HepG2 (cell line): ENCODE results near the gene MYO1G. TPM values are rescaled to one million over a fixed set of nuclear protein-coding genes. Genes with fewer than 3 reads are reported as not detected.

Experiments
- AHR ChIP-seq: IDR thresholded peaks from 2 replicates; pipeline ENCODE4 v1.6.1; 2018; ENCODE audit warnings: missing genetic modification reagents, missing compliant biosample characterization
- BCLAF1 ChIP-seq: fragments of 450-650 bp; IDR thresholded peaks from 2 replicates; pipeline ENCODE4 v1.6.1; 2017; ENCODE audit warnings: mild to moderate bottlenecking
- CTCF ChIP-seq: sonication (generic); formaldehyde crosslinking; IDR thresholded peaks from 2 replicates; pipeline ENCODE4 v1.5.0; 2020; ENCODE audit warnings: mild to moderate bottlenecking, missing genetic modification reagents, moderate library complexity
- E2F5 ChIP-seq: sonication (generic); formaldehyde crosslinking; conservative IDR thresholded peaks from 2 replicates; pipeline ENCODE4 v1.4.0; 2020; ENCODE audit warnings: missing genetic modification reagents
- GFI1 ChIP-seq: sonication (generic); formaldehyde crosslinking; IDR thresholded peaks from 2 replicates; pipeline ENCODE4 v1.5.0; 2020; ENCODE audit warnings: missing genetic modification reagents, mild to moderate bottlenecking, borderline replicate concordance
- HOMEZ ChIP-seq: IDR thresholded peaks from 2 replicates; pipeline ENCODE4 v1.6.1; 2016; ENCODE audit warnings: low read depth
- JUND ChIP-seq: sonication (generic); formaldehyde crosslinking; IDR thresholded peaks from 2 replicates; pipeline ENCODE4 v1.8.0; 2022; ENCODE audit warnings: mild to moderate bottlenecking, missing genetic modification reagents
- RBM22 ChIP-seq: fragments of 200-400 bp; formaldehyde crosslinking; optimal IDR thresholded peaks from 2 replicates; pipeline ENCODE3; 2017; ENCODE audit warnings: mild to moderate bottlenecking, low read length, moderate library complexity
- SAP130 ChIP-seq: IDR thresholded peaks from 2 replicates; pipeline ENCODE4 v1.6.1; 2016; ENCODE audit warnings: low read depth
- ZFP62 ChIP-seq: sonication (generic); formaldehyde crosslinking; IDR thresholded peaks from 2 replicates; pipeline ENCODE4 v1.4.0; 2020; ENCODE audit warnings: missing genetic modification reagents
- ZFY ChIP-seq: sonication (generic); formaldehyde crosslinking; IDR thresholded peaks from 2 replicates; pipeline ENCODE4 v1.4.0; 2020; ENCODE audit warnings: missing genetic modification reagents
- ZNF275 ChIP-seq: sonication (generic); formaldehyde crosslinking; IDR thresholded peaks from 2 replicates; pipeline ENCODE4 v1.8.0; 2022; ENCODE audit warnings: missing genetic modification reagents, mild to moderate bottlenecking, inconsistent platforms, borderline replicate concordance
- ZNF337 ChIP-seq: sonication (generic); formaldehyde crosslinking; IDR thresholded peaks from 2 replicates; pipeline ENCODE4 v1.5.1; 2020; ENCODE audit warnings: missing genetic modification reagents, low read depth, mild to moderate bottlenecking, borderline replicate concordance
- ZNF512 ChIP-seq: sonication (generic); formaldehyde crosslinking; IDR thresholded peaks from 2 replicates; pipeline ENCODE4 v1.4.0; 2020; ENCODE audit warnings: mild to moderate bottlenecking, missing genetic modification reagents
- ZNF737 ChIP-seq: sonication (generic); formaldehyde crosslinking; IDR thresholded peaks from 2 replicates; pipeline ENCODE4 v1.5.0; 2020; ENCODE audit warnings: missing genetic modification reagents, mild to moderate bottlenecking, borderline replicate concordance
- ZNF768 ChIP-seq: sonication (generic); formaldehyde crosslinking; IDR thresholded peaks from 2 replicates; pipeline ENCODE4 v1.4.0; 2020; ENCODE audit warnings: missing genetic modification reagents
- ZNF879 ChIP-seq: sonication (generic); formaldehyde crosslinking; IDR thresholded peaks from 2 replicates; pipeline ENCODE4 v1.8.1; 2023; ENCODE audit warnings: missing genetic modification reagents
- ZSCAN21 ChIP-seq: sonication (generic); formaldehyde crosslinking; IDR thresholded peaks from 2 replicates; pipeline ENCODE4 v1.8.0; 2022; ENCODE audit warnings: mild to moderate bottlenecking, missing genetic modification reagents, moderate library complexity, borderline replicate concordance
- polyA plus RNA-seq, 8 experiments: library from polyadenylated mRNA; depleted of rRNA in 3 of 8; stranded (reverse) in 7 of 8; unstranded in 1 of 8; fragments of >200 nt; fragmentation: Illumina TruSeq in 4 of 8; extraction: Trizol in 4 of 8; gene quantifications; 2 replicates each; pipeline versions ENCODE4 v1.2.1 to v1.2.3, GENCODE V29; 2011 to 2016; ENCODE audit warnings: low read depth in 4 of 8, missing spikeins in 1 of 8, mixed read lengths in 1 of 8; ENCODE audit not compliant: insufficient read depth in 1 of 8
- total RNA-seq, 5 experiments: library from RNA; depleted of rRNA; stranded (reverse); fragments of >200 nt; fragmentation: Illumina TruSeq; extraction: Trizol; gene quantifications; 2 replicates each; pipeline ENCODE4 v1.2.3, GENCODE V29; 2016; ENCODE audit warnings: low read depth in 1 of 5

Gene MYO1G
- total and polyA plus RNA-seq, 2 of the 13 experiments (the other 11 are each of a cell fraction or from before 2014, with no cell fraction given) = 0.29 to 1.1 TPM

- TF ChIP-seq ZNF768 (CRISPR knock-in tag) = peak; percentile 98
- peak; percentile 71 for TF ChIP-seq ZFY (CRISPR knock-in tag)
- TF ChIP-seq ZNF879 (CRISPR knock-in tag) = no peak
- no peak for TF ChIP-seq BCLAF1
- no peak for TF ChIP-seq GFI1 (CRISPR knock-in tag)
- 0 out of 2 replicates have a peak, but pooled peaks have one; percentile 20 for TF ChIP-seq AHR (CRISPR knock-in tag)
- no peak for TF ChIP-seq E2F5 (CRISPR knock-in tag)
- no peak for TF ChIP-seq ZNF337 (CRISPR knock-in tag)
- TF ChIP-seq SAP130 (CRISPR knock-in tag) = peak; percentile 63
- no peak for TF ChIP-seq RBM22
- peak; percentile 35; the same call in 1 of the 2 replicates for TF ChIP-seq HOMEZ (CRISPR knock-in tag)
- TF ChIP-seq ZNF275 = 0 out of 2 replicates have a peak, but pooled peaks have one; percentile 21
- TF ChIP-seq ZNF737 (CRISPR knock-in tag) = no peak
- no peak for TF ChIP-seq ZFP62 (CRISPR knock-in tag)
- no peak for TF ChIP-seq JUND (CRISPR knock-in tag)
- TF ChIP-seq ZNF512 (CRISPR knock-in tag) = no peak
- TF ChIP-seq CTCF (CRISPR knock-in tag) = peak; percentile 94
- TF ChIP-seq ZSCAN21 (CRISPR knock-in tag) = 0 out of 2 replicates have a peak, but pooled peaks have one; percentile 49
These were observed 11.0 kb downstream of the MYO1G start (continued) for GRCh38 chr7:44967571-44968446.
